Ovary (tissue), 9 donors: Measurements from ENCODE around the gene CCDC78. TPM values are rescaled to one million over a fixed set of nuclear protein-coding genes. Genes with fewer than 3 reads are reported as not detected.

Source experiments
- DNase-seq, 5 donors: peaks; one replicate each; pipeline ENCODE4 v3.0.0-alpha.2; 2019 to 2020
- H3K27ac ChIP-seq, 2 donors: fragments of 200-600 bp; one replicate each; pipeline versions ENCODE4 v1.5.1 to v1.8.0; 2019 to 2022
- H3K27me3 ChIP-seq: fragments of 200-600 bp; one replicate; pipeline ENCODE4 v1.8.0; 2022
- H3K36me3 ChIP-seq: fragments of 200-600 bp; sonication (generic); one replicate; pipeline ENCODE4 v1.5.1; 2019
- H3K4me1 ChIP-seq: one replicate; pipeline ENCODE4 v1.8.1; 2013; ENCODE audit warnings: mild to moderate bottlenecking, moderate library complexity; ENCODE audit not compliant: insufficient read depth
- H3K4me3 ChIP-seq: fragments of 200-600 bp; sonication (generic); one replicate; pipeline ENCODE4 v1.5.1; 2017
- H3K9me3 ChIP-seq, 2 donors: fragments of 200-600 bp in 1 of 2; sonication (generic) in 1 of 2; one replicate each; pipeline versions ENCODE4 v1.5.1 to v1.8.1; 2013 to 2019; ENCODE audit warnings: mild to moderate bottlenecking in 1 of 2, moderate library complexity in 1 of 2
- CTCF ChIP-seq, 3 donors: fragments of 450-650 bp in 2 of 3; fragments of 200-600 bp in 1 of 3; IDR thresholded peaks; one replicate each; pipeline versions ENCODE4 v1.5.1 to v1.8.0; 2016 to 2022; ENCODE audit warnings: antibody characterized with exemption in 3 of 3, mild to moderate bottlenecking in 1 of 3
- EP300 ChIP-seq: sonication (generic); formaldehyde crosslinking; IDR thresholded peaks from one replicate; pipeline ENCODE4 v1.6.1; 2017; ENCODE audit warnings: antibody characterized with exemption
- POLR2A ChIP-seq: fragments of 450-650 bp; IDR thresholded peaks from one replicate; pipeline ENCODE4 v1.6.1; 2017; ENCODE audit warnings: antibody characterized with exemption, mild to moderate bottlenecking, moderate library complexity
- WGBS, 3 donors: extraction: QIAGEN DNeasy Blood & Tissue Kit in 1 of 3; methylation state at CpG; one replicate each; pipeline versions ENCODE4 v1.1.5 to v1.1.7; 2013 to 2017; 5-methylcytosine and 5-hydroxymethylcytosine counted together
- intact Hi-C, 4 donors: fragments of 100-400 bp; cut with DNase I; formaldehyde crosslinking; loops; one replicate each; pipeline versions ENCODE4 v1.11.0 to v1.15.1; 2022 to 2023
- polyA plus RNA-seq, 2 donors: library from polyadenylated mRNA; stranded (reverse); fragments of 200-250 nt in 1 of 2; fragments of 350-450 nt in 1 of 2; fragmentation: Illumina TruSeq in 1 of 2; extraction: RNeasy Lipid Tissue Mini Kit (QIAGEN cat#74804) in 1 of 2; gene quantifications; one replicate each; pipeline ENCODE4 v1.2.3, GENCODE V29; 2013 to 2014
- total RNA-seq, 7 donors: library from RNA; depleted of rRNA in 2 of 7; stranded (reverse); fragments of >200 nt in 2 of 7; fragmentation: NEBNext Ultra II Directional in 3 of 7; extraction: Animal tissue kit (Norgen Biotek cat#: 25700) in 3 of 7; gene quantifications; one replicate each; pipeline versions ENCODE4 v1.1.0 to v1.2.4, GENCODE V29; 2016 to 2023
- donor health status: DM: no; HTN: no; CAD: no; lungs with moderate emphysema.
- donor health status: DM: no; HTN: no; CAD: no.
- donor health status: Bipolar disorder and iron deficiency.
- donor health status: DM: yes; HTN: yes; CAD: no.
- donor health status: DM: no; HTN: no; CAD: no.
- donor health status: DM: yes; HTN: yes; CAD: no.

The CCDC78 gene
- total and polyA plus RNA-seq, 9 donors: 0.40 to 44.3 (median 4.6) TPM; not detected in 2

DNA sequence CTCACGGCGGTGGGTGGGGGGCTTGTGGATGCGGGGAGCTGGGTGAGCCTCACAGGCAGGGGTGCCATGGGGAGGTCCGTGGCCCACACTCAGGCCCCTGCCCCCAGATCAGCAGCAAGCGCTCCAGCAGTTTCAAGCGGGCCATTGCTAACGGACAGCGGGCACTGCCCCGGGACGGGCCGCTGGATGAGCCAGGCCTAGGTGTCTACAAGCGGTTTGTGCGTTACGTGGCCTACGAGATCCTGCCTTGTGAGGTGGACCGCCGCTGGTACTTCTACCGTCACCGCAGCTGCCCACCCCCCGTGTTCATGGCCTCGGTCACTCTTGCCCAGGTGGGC lies 49.7 kb downstream of the CCDC78 start:
- Histone ChIP-seq H3K36me3 (no peaks in the 10 kb centered on the region), H3K9me3 (no peaks in the 10 kb centered on the region), H3K4me3 (no peak overlapping the region), H3K4me1 (peaks cover 14% of the 10 kb centered on the region), H3K27ac (no peak overlapping the region), H3K27me3 (no peaks in the 10 kb centered on the region)
- no peak for DNase-seq
- intact Hi-C loops: no loop called here
- TF ChIP-seq EP300 (no peak), CTCF (IDR thresholded peaks at IDR 0.05) (no peak), POLR2A (no peak)
- 86 to 92% (median 91%) methylated on average over 21 of the region's 21 CpGs for WGBS, 3 donors

- Histone ChIP-seq H3K36me3 (no peaks in the 10 kb centered on the region), H3K27ac (no peak overlapping the region), H3K4me1 (peaks cover 10% of the 10 kb centered on the region), H3K4me3 (peak overlapping the region; percentile 18), H3K27me3 (no peaks in the 10 kb centered on the region), H3K9me3 (no peaks in the 10 kb centered on the region)
- 32 to 39% (median 38%) methylated on average over 19 to 25 of the region's 25 CpGs for WGBS, 3 donors
- TF ChIP-seq POLR2A (no peak), EP300 (no peak), CTCF (IDR thresholded peaks at IDR 0.05) (no peak)
- no peak for DNase-seq
- intact Hi-C loops: no loop called here
These were observed 50.2 kb downstream of the CCDC78 start for GRCh38 chr16:675884-676564.

GRCh38 chr16:674968-675883 lies 51.0 kb downstream of the CCDC78 start, which contains the start of gene RHBDL1:
TSS of gene RHBDL1 (plus strand) at chr16:675671. CDS start at chr16:675791, 120 bp downstream.
- Histone ChIP-seq H3K4me3 (peak within 1 kb of the TSS; percentile 18), H3K36me3 (no peaks in the 10 kb centered on the region), H3K27me3 (no peaks in the 10 kb centered on the region), H3K9me3 (no peaks in the 10 kb centered on the region), H3K27ac (no peak within 1 kb of the TSS), H3K4me1 (peaks cover 8% of the 10 kb centered on the region)
- TF ChIP-seq CTCF (IDR thresholded peaks at IDR 0.05) (no peak), EP300 (no peak), POLR2A (no peak)
- peak in 1 of 5 donors; percentile 58 for DNase-seq
- intact Hi-C loops: no loop called here
- 5 to 8% (median 7%) methylated on average over 33 to 73 of the region's 73 CpGs for WGBS, 3 donors

- intact Hi-C loops: no loop called here
- TF ChIP-seq CTCF (IDR thresholded peaks at IDR 0.05) (no peak), POLR2A (no peak), EP300 (no peak)
- no peak for DNase-seq
- 62 to 71% (median 70%) methylated on average over 14 to 22 of the region's 22 CpGs for WGBS, 3 donors
- no peak overlapping the region for H3K27ac ChIP-seq
- H3K4me1 ChIP-seq: peaks cover 6% of the 10 kb centered on the region
- no peak overlapping the region for H3K4me3 ChIP-seq
- H3K9me3 ChIP-seq: no peaks in the 10 kb centered on the region
- H3K27me3 ChIP-seq: no peaks in the 10 kb centered on the region
- no peaks in the 10 kb centered on the region for H3K36me3 ChIP-seq
These were observed 51.9 kb downstream of the CCDC78 start for GRCh38 chr16:674214-674881.
